ENCODE results near the gene TTC22.

DNA sequence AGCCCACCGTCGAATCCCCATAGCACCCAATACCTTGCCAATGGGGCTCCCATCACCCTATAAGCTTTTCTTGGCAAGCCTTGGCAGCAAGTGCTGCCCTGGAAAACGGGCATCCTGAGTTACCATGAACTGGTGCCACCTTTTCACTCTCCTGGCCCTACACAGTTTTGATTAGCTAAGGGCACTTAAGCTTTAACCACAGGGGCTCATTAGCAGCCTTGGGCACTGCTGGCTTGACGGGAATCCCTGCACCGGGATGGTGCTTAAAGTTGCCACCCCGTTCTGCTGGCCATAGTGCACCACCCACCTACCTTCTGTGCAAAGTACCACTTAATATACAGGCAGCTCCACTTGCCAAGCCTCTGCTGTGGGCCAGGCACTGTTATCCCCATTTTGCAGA lies 50.5 kb downstream of the TTC22 start:
- TF ChIP-seq, protein P1, sequence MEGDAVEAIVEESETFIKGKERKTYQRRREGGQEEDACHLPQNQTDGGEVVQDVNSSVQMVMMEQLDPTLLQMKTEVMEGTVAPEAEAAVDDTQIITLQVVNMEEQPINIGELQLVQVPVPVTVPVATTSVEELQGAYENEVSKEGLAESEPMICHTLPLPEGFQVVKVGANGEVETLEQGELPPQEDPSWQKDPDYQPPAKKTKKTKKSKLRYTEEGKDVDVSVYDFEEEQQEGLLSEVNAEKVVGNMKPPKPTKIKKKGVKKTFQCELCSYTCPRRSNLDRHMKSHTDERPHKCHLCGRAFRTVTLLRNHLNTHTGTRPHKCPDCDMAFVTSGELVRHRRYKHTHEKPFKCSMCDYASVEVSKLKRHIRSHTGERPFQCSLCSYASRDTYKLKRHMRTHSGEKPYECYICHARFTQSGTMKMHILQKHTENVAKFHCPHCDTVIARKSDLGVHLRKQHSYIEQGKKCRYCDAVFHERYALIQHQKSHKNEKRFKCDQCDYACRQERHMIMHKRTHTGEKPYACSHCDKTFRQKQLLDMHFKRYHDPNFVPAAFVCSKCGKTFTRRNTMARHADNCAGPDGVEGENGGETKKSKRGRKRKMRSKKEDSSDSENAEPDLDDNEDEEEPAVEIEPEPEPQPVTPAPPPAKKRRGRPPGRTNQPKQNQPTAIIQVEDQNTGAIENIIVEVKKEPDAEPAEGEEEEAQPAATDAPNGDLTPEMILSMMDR (conservative IDR thresholded peaks at IDR 0.05; ENCODE audit: low read depth, low read length): no peak
- TF ChIP-seq POLR2A (IDR thresholded peaks at IDR 0.05; ENCODE audit: low read depth, low read length) (no peak), CEBPB (IDR thresholded peaks at IDR 0.05; ENCODE audit: low read depth, low read length) (no peak)

Measured in IMR-90 (cell line).